Neuronal stem cell (in vitro differentiated cells): ENCODE data around the gene PPEF2.
"Not testable (repeated sequence)": the region's sequence is repeated elsewhere in the genome, so short reads cannot be mapped to it uniquely, and the experiment has no call there.

Experiments
- DNase-seq: peaks from one replicate; pipeline ENCODE4 v3.0.0-alpha.2; 2013; ENCODE audit warnings: low spot score
- H2AFZ ChIP-seq: one replicate; pipeline ENCODE4 v1.6.1; 2013; ENCODE audit warnings: mild to moderate bottlenecking, low read length, inconsistent platforms
- H2AK5ac ChIP-seq: 2 replicates; pipeline ENCODE4 v1.6.1; 2013; ENCODE audit warnings: low read depth, mild to moderate bottlenecking, inconsistent platforms, low read length, moderate library complexity, mixed read lengths
- H2BK120ac ChIP-seq: 2 replicates; pipeline ENCODE4 v1.6.1; 2013; ENCODE audit warnings: low read depth, mild to moderate bottlenecking, inconsistent platforms, low read length, moderate library complexity, mixed read lengths
- H2BK12ac ChIP-seq: one replicate; pipeline ENCODE4 v1.6.1; 2013; ENCODE audit warnings: low read length, inconsistent platforms
- H2BK15ac ChIP-seq: 2 replicates; pipeline ENCODE4 v1.6.1; 2013; ENCODE audit warnings: mild to moderate bottlenecking, low read length, inconsistent platforms, mixed read lengths
- H2BK5ac ChIP-seq: one replicate; pipeline ENCODE4 v1.6.1; 2013; ENCODE audit warnings: inconsistent platforms, mild to moderate bottlenecking, low read length, moderate library complexity
- H3K14ac ChIP-seq: one replicate; pipeline ENCODE4 v1.6.1; 2013; ENCODE audit warnings: low read length, inconsistent platforms
- H3K18ac ChIP-seq: 2 replicates; pipeline ENCODE4 v1.6.1; 2013; ENCODE audit warnings: low read length, inconsistent platforms
- H3K23ac ChIP-seq: 2 replicates; pipeline ENCODE4 v1.6.1; 2013; ENCODE audit warnings: low read depth, mild to moderate bottlenecking, mixed read lengths, low read length, inconsistent platforms; ENCODE audit not compliant: poor library complexity
- H3K27ac ChIP-seq: replicated peaks from 3 replicates; pipeline ENCODE4 v1.5.1; 2013; ENCODE audit warnings: low read length, inconsistent platforms
- H3K27me3 ChIP-seq, 3 experiments: 2 replicates each; pipeline ENCODE4 v1.6.1; 2013; ENCODE audit warnings: low read length in 3 of 3, mild to moderate bottlenecking in 2 of 3, inconsistent platforms in 1 of 3, low read depth in 1 of 3, mixed read lengths in 1 of 3, moderate library complexity in 1 of 3; ENCODE audit not compliant: control insufficient read depth in 3 of 3, insufficient read depth in 3 of 3
- H3K36me3 ChIP-seq, 2 donors: replicated peaks in 1 of 2; 2 replicates each; pipeline ENCODE4 v1.6.1; 2013; ENCODE audit warnings: low read length in 2 of 2; ENCODE audit not compliant: control insufficient read depth in 2 of 2, insufficient read depth in 2 of 2
- H3K4ac ChIP-seq: 2 replicates; pipeline ENCODE4 v1.6.1; 2013; ENCODE audit warnings: inconsistent platforms, mild to moderate bottlenecking, low read length, moderate library complexity
- H3K4me1 ChIP-seq, 2 donors: 1 replicate in 1 of 2; 2 replicates in 1 of 2; pipeline ENCODE4 v1.6.1; 2013; ENCODE audit warnings: low read length in 2 of 2, low read depth in 1 of 2; ENCODE audit not compliant: control insufficient read depth in 2 of 2, insufficient read depth in 1 of 2
- H3K4me2 ChIP-seq: one replicate; pipeline ENCODE4 v1.6.1; 2013; ENCODE audit warnings: mild to moderate bottlenecking, low read length, inconsistent platforms; ENCODE audit not compliant: insufficient read depth, poor library complexity, severe bottlenecking
- H3K4me3 ChIP-seq, 2 donors: 2 replicates each; pipeline ENCODE4 v1.5.1; 2013; ENCODE audit warnings: low read length in 2 of 2, mild to moderate bottlenecking in 2 of 2, inconsistent platforms in 1 of 2, moderate library complexity in 1 of 2
- H3K79me1 ChIP-seq: one replicate; pipeline ENCODE4 v1.6.1; 2013; ENCODE audit warnings: low read depth, mild to moderate bottlenecking, inconsistent platforms, low read length, moderate library complexity
- H3K9ac ChIP-seq: one replicate; pipeline ENCODE4 v1.6.1; 2013; ENCODE audit warnings: mild to moderate bottlenecking, low read depth, low read length, inconsistent platforms; ENCODE audit not compliant: poor library complexity
- H3K9me3 ChIP-seq, 2 donors: replicated peaks in 1 of 2; 2 replicates each; pipeline versions ENCODE3 to v1.6.1; 2013; ENCODE audit warnings: low read length in 2 of 2, mild to moderate bottlenecking in 2 of 2, inconsistent platforms in 1 of 2, low read depth in 1 of 2, mixed read lengths in 1 of 2, moderate library complexity in 1 of 2; ENCODE audit not compliant: control insufficient read depth in 2 of 2, insufficient read depth in 1 of 2
- H4K8ac ChIP-seq: one replicate; pipeline ENCODE4 v1.6.1; 2013; ENCODE audit warnings: low read depth, mild to moderate bottlenecking, inconsistent platforms, low read length, moderate library complexity
- H4K91ac ChIP-seq: one replicate; pipeline ENCODE4 v1.6.1; 2013; ENCODE audit warnings: low read length, low read depth, mild to moderate bottlenecking, inconsistent platforms; ENCODE audit not compliant: poor library complexity
- WGBS, 2 donors: extraction: QIAGEN DNeasy Blood & Tissue Kit; methylation state at CpG; one replicate each; pipeline ENCODE4 v1.1.7; 2013; ENCODE audit warnings: missing lambda C conversion rate in 2 of 2, mixed read lengths in 1 of 2; ENCODE audit not compliant: insufficient read length in 2 of 2, insufficient replicate concordance in 1 of 2; ENCODE audit errors: extremely low coverage in 2 of 2; 5-methylcytosine and 5-hydroxymethylcytosine counted together

The PPEF2 gene

GRCh38 chr4:75919920-75920319, 17.7 kb upstream of the PPEF2 start:
- H3K4ac ChIP-seq, result no peak overlapping the region
- no peak overlapping the region for H2AFZ ChIP-seq
- H3K4me3 ChIP-seq, result no peak overlapping the region
- H2BK5ac ChIP-seq, result no peak overlapping the region
- no peak overlapping the region for H2AK5ac ChIP-seq
- WGBS, 2 donors, result no CpG with 5 or more reads among the region's 3 CpGs
- H4K8ac ChIP-seq, result no peak overlapping the region
- H3K18ac ChIP-seq, result no peak overlapping the region
- no peak for DNase-seq
- no peaks in the 10 kb centered on the region for H3K79me1 ChIP-seq
- no peak overlapping the region for H3K9ac ChIP-seq
- no peak overlapping the region for H3K23ac ChIP-seq
- no peak overlapping the region for H2BK120ac ChIP-seq
- no peak overlapping the region for H2BK12ac ChIP-seq
- H3K27ac ChIP-seq, result no peak overlapping the region
- H2BK15ac ChIP-seq, result no peak overlapping the region
- H4K91ac ChIP-seq, result peak overlapping the region; percentile 43
- H3K36me3 ChIP-seq, result peaks cover 0 to 3% of the 10 kb centered on the region in 2 donors
- H3K9me3 ChIP-seq, result peaks cover 0 to 3% of the 10 kb centered on the region in 2 donors
- no peaks in the 10 kb centered on the region for H3K27me3 ChIP-seq
- H3K4me1 ChIP-seq, result peaks cover 2 to 3% of the 10 kb centered on the region in 2 donors
- H3K14ac ChIP-seq, result no peak overlapping the region
- H3K4me2 ChIP-seq, result no peak overlapping the region

GRCh38 chr4:75916091-75916661, 13.9 kb upstream of the PPEF2 start:
- H3K36me3 ChIP-seq, result peaks cover 0 to 1% of the 10 kb centered on the region in 2 donors
- H3K4me1 ChIP-seq, result peaks cover 0 to 3% of the 10 kb centered on the region in 2 donors
- H3K79me1 ChIP-seq, result no peaks in the 10 kb centered on the region
- no peak overlapping the region for H2AK5ac ChIP-seq
- H3K18ac ChIP-seq, result no peak overlapping the region
- H3K27ac ChIP-seq, result no peak overlapping the region
- no peak overlapping the region for H3K14ac ChIP-seq
- no peak overlapping the region for H3K4ac ChIP-seq
- peak; percentile 21 for DNase-seq
- no peak overlapping the region for H3K9ac ChIP-seq
- no peak overlapping the region for H3K4me2 ChIP-seq
- peaks cover 1 to 3% of the 10 kb centered on the region in 2 donors for H3K9me3 ChIP-seq
- no peaks in the 10 kb centered on the region for H3K27me3 ChIP-seq
- no peak overlapping the region for H4K8ac ChIP-seq
- no peak overlapping the region for H2BK120ac ChIP-seq
- no peak overlapping the region for H3K23ac ChIP-seq
- no peak overlapping the region for H2BK12ac ChIP-seq
- no peak overlapping the region for H3K4me3 ChIP-seq
- no peak overlapping the region for H2BK5ac ChIP-seq
- whole genome bisulfite sequencing, 2 donors, result no CpG with 5 or more reads among the region's 1 CpG
- peak overlapping the region; percentile 71 for H2AFZ ChIP-seq
- no peak overlapping the region for H4K91ac ChIP-seq
- no peak overlapping the region for H2BK15ac ChIP-seq

GRCh38 chr4:75912968-75913367, 10.7 kb upstream of the PPEF2 start:
- no CpG with 5 or more reads among the region's 6 CpGs for WGBS, 2 donors
- no peak overlapping the region for H3K18ac ChIP-seq
- H2AFZ ChIP-seq, result no peak overlapping the region
- no peak overlapping the region for H3K27ac ChIP-seq
- no peak overlapping the region for H2BK15ac ChIP-seq
- H3K4ac ChIP-seq, result no peak overlapping the region
- H4K8ac ChIP-seq, result no peak overlapping the region
- no peak overlapping the region for H3K14ac ChIP-seq
- no peak overlapping the region for H3K4me2 ChIP-seq
- H3K23ac ChIP-seq, result no peak overlapping the region
- no peaks in the 10 kb centered on the region for H3K36me3 ChIP-seq
- H2BK5ac ChIP-seq, result no peak overlapping the region
- no peak for DNase-seq
- H2BK120ac ChIP-seq, result no peak overlapping the region
- H3K4me3 ChIP-seq, result no peak overlapping the region
- H4K91ac ChIP-seq, result no peak overlapping the region
- no peak overlapping the region for H3K9ac ChIP-seq
- peaks cover 0 to 3% of the 10 kb centered on the region in 2 donors for H3K4me1 ChIP-seq
- peaks cover 1 to 11% of the 10 kb centered on the region in 2 donors for H3K9me3 ChIP-seq
- no peaks in the 10 kb centered on the region for H3K27me3 ChIP-seq
- H2BK12ac ChIP-seq, result no peak overlapping the region
- H2AK5ac ChIP-seq, result no peak overlapping the region
- no peaks in the 10 kb centered on the region for H3K79me1 ChIP-seq

GRCh38 chr4:75910831-75911230, 8.6 kb upstream of the PPEF2 start:
- not testable (repeated sequence) for H3K14ac ChIP-seq, H4K8ac ChIP-seq, H4K91ac ChIP-seq, H3K4me1 ChIP-seq, H3K18ac ChIP-seq, H3K23ac ChIP-seq, H3K36me3 ChIP-seq, H2BK120ac ChIP-seq, H3K27me3 ChIP-seq, H2BK15ac ChIP-seq, H3K4me3 ChIP-seq, DNase-seq, H2AK5ac ChIP-seq, H2BK12ac ChIP-seq, H2AFZ ChIP-seq, H3K9ac ChIP-seq, H3K27ac ChIP-seq, H3K79me1 ChIP-seq, H3K4ac ChIP-seq, H3K4me2 ChIP-seq, H2BK5ac ChIP-seq
- no CpG with 5 or more reads among the region's 6 CpGs for WGBS, 2 donors
- peaks cover 1 to 11% of the 10 kb centered on the region in 2 donors for H3K9me3 ChIP-seq
